GM21825 (cell line): ENCODE data around the gene ATP10B.

Experiments used
- ATAC-seq: cut with Tn5 transposase; IDR thresholded peaks from one replicate; pipeline ENCODE4 v1.9.1; 2021; ENCODE audit warnings: mild to moderate bottlenecking, moderate library complexity; ENCODE audit not compliant: unreplicated experiment

ATP10B gene

GRCh38 chr5:160567031-160567705 is 284.8 kb downstream of the ATP10B start:
- no peak for ATAC-seq

GRCh38 chr5:160565376-160565775 is 286.6 kb downstream of the ATP10B start:
- no peak for ATAC-seq

- no peak for ATAC-seq
Measured at GRCh38 chr5:160556846-160557245, 295.2 kb downstream of the ATP10B start.

- ATAC-seq: no peak
Measured at GRCh38 chr5:160555971-160556631, 295.9 kb downstream of the ATP10B start.

- no peak for ATAC-seq
Measured at GRCh38 chr5:160555581-160555970, 296.4 kb downstream of the ATP10B start.

- no peak for ATAC-seq
Measured at GRCh38 chr5:160550075-160550474, 301.9 kb downstream of the ATP10B start.

GRCh38 chr5:160548949-160549645 is 302.9 kb downstream of the ATP10B start:
- no peak for ATAC-seq

GRCh38 chr5:160547872-160548271 is 304.1 kb downstream of the ATP10B start:
- ATAC-seq: no peak

- ATAC-seq: no peak
Measured at GRCh38 chr5:160547061-160547460, 304.9 kb downstream of the ATP10B start.

- ATAC-seq: no peak
Measured at GRCh38 chr5:160545832-160546231, 306.2 kb downstream of the ATP10B start.

- ATAC-seq: no peak
Measured at GRCh38 chr5:160543395-160543794, 308.6 kb downstream of the ATP10B start.

- ATAC-seq: no peak
Measured at GRCh38 chr5:160542840-160543239, 309.2 kb downstream of the ATP10B start.

GRCh38 chr5:160542281-160542680 is 309.7 kb downstream of the ATP10B start:
- no peak for ATAC-seq

- ATAC-seq: no peak
Measured at GRCh38 chr5:160539431-160539830, 312.6 kb downstream of the ATP10B start.

- no peak for ATAC-seq
Measured at GRCh38 chr5:160537940-160538339, 314.1 kb downstream of the ATP10B start.

- ATAC-seq: no peak
Measured at GRCh38 chr5:160537116-160537515, 314.9 kb downstream of the ATP10B start.

- ATAC-seq: no peak
Measured at GRCh38 chr5:160534914-160535313, 317.1 kb downstream of the ATP10B start.

- ATAC-seq: no peak
Measured at GRCh38 chr5:160534125-160534524, 317.9 kb downstream of the ATP10B start.

GRCh38 chr5:160525471-160526261 is 326.3 kb downstream of the ATP10B start:
- no peak for ATAC-seq

GRCh38 chr5:160524827-160525226 is 327.2 kb downstream of the ATP10B start:
- ATAC-seq: no peak

- no peak for ATAC-seq
Measured at GRCh38 chr5:160523502-160524163, 328.4 kb downstream of the ATP10B start.
